Spleen (tissue), 11 donors: ENCODE measurements around the gene PIP5K1B. TPM values are rescaled to one million over a fixed set of nuclear protein-coding genes. Genes with fewer than 3 reads are reported as not detected.

Experiments
- DNase-seq: peaks from one replicate; pipeline ENCODE4 v3.0.0-alpha.2; 2020
- H3K27ac ChIP-seq, 8 donors: fragments of 200-600 bp; sonication (generic) in 7 of 8; 1 replicate in 4 of 8; 2 replicates in 4 of 8; pipeline versions ENCODE4 v1.5.0 to v1.8.0; 2016 to 2021; ENCODE audit warnings: inconsistent platforms in 4 of 8, mild to moderate bottlenecking in 4 of 8, moderate library complexity in 1 of 8
- H3K27me3 ChIP-seq, 7 donors: fragments of 200-600 bp; sonication (generic) in 6 of 7; replicated peaks in 1 of 7; 1 replicate in 4 of 7; 2 replicates in 3 of 7; pipeline versions ENCODE4 v1.5.0 to v1.8.0; 2016 to 2021; ENCODE audit warnings: inconsistent platforms in 3 of 7, mild to moderate bottlenecking in 1 of 7
- H3K36me3 ChIP-seq, 6 donors: fragments of 200-600 bp; sonication (generic) in 5 of 6; 1 replicate in 4 of 6; 2 replicates in 2 of 6; pipeline versions ENCODE4 v1.5.0 to v1.8.0; 2016 to 2021; ENCODE audit warnings: inconsistent platforms in 2 of 6
- H3K4me1 ChIP-seq, 6 donors: fragments of 200-600 bp; sonication (generic) in 5 of 6; 1 replicate in 3 of 6; 2 replicates in 3 of 6; pipeline versions ENCODE4 v1.5.0 to v1.8.0; 2016 to 2021; ENCODE audit warnings: inconsistent platforms in 3 of 6
- H3K4me3 ChIP-seq, 8 donors: fragments of 200-600 bp; sonication (generic) in 7 of 8; 1 replicate in 4 of 8; 2 replicates in 4 of 8; pipeline versions ENCODE4 v1.5.0 to v1.8.0; 2016 to 2021; ENCODE audit warnings: inconsistent platforms in 4 of 8, mild to moderate bottlenecking in 4 of 8, moderate library complexity in 2 of 8
- H3K9me3 ChIP-seq, 8 donors: fragments of 200-600 bp; sonication (generic) in 7 of 8; 1 replicate in 4 of 8; 2 replicates in 4 of 8; pipeline versions ENCODE4 v1.5.0 to v1.8.0; 2016 to 2021; ENCODE audit warnings: inconsistent platforms in 4 of 8
- CTCF ChIP-seq, 11 experiments: fragments of 200-600 bp in 7 of 11; fragments of 450-650 bp in 4 of 11; sonication (generic) in 4 of 11; IDR thresholded peaks in 8 of 11; conservative IDR thresholded peaks in 3 of 11; 1 replicate in 7 of 11; 2 replicates in 4 of 11; pipeline versions ENCODE4 v1.4.0 to v1.8.0; 2016 to 2021; ENCODE audit warnings: antibody characterized with exemption in 11 of 11, inconsistent platforms in 4 of 11, mild to moderate bottlenecking in 1 of 11
- POLR2A ChIP-seq, 3 donors: fragments of 450-650 bp; IDR thresholded peaks; one replicate each; pipeline ENCODE4 v1.5.1; 2017; ENCODE audit warnings: antibody characterized with exemption in 3 of 3, mild to moderate bottlenecking in 1 of 3
- POLR2AphosphoS5 ChIP-seq, 3 donors: sonication (generic); formaldehyde crosslinking; IDR thresholded peaks; one replicate each; pipeline ENCODE4 v1.5.1; 2017; ENCODE audit warnings: antibody characterized with exemption in 3 of 3
- WGBS, 5 donors: extraction: QIAGEN DNeasy Blood & Tissue Kit in 3 of 5; methylation state at CpG; one replicate each; pipeline versions ENCODE4 v1.1.5 to v1.1.7; 2013 to 2018; 5-methylcytosine and 5-hydroxymethylcytosine counted together
- intact Hi-C: fragments of 100-400 bp; cut with DNase I; formaldehyde crosslinking; loops from one replicate; pipeline ENCODE4 v1.15.0; 2023; ENCODE audit warnings: low total_unique reads
- polyA plus RNA-seq, 3 donors: library from polyadenylated mRNA; stranded (reverse); fragments of 200-250 nt; gene quantifications; one replicate each; pipeline ENCODE4 v1.2.1, GENCODE V29; 2013
- small RNA-seq, 4 donors: library from RNA; depleted of rRNA; stranded (forward); fragments of <200 nt; gene quantifications; one replicate each; pipeline ENCODE3, GENCODE V24; 2016
- total RNA-seq, 7 donors: library from RNA; depleted of rRNA in 3 of 7; stranded (reverse); fragments of >200 nt in 3 of 7; fragmentation: NEBNext Ultra II Directional in 4 of 7; extraction: Animal tissue kit (Norgen Biotek cat#: 25700) in 4 of 7; gene quantifications; one replicate each; pipeline versions ENCODE4 v1.1.0 to v1.2.1, GENCODE V29; 2016 to 2021
- donor health status: healthy with polysubstance abuse.
- donor health status: DM: no; HTN: no; CAD: no; lungs with moderate emphysema.
- donor health status: DM: no; HTN: no; CAD: no.
- donor health status: Bipolar disorder and iron deficiency.
- donor health status: healthy.
- donor health status: DM: no; HTN: no; CAD: no.
- donor health status: DM: yes; HTN: yes; CAD: no.

Gene PIP5K1B
- total and polyA plus RNA-seq, 10 donors: 1.5 to 10.3 (median 6.8) TPM

- H3K36me3 ChIP-seq: peaks cover 0 to 77% (median 17%) of the 10 kb centered on the region in 6 donors
- 94 to 100% (median 95%) methylated on average over 2 of the region's 2 CpGs for WGBS, 5 donors
- no peak overlapping the region for H3K27ac ChIP-seq
- no peak overlapping the region for H3K4me3 ChIP-seq
- H3K9me3 ChIP-seq: no peaks in the 10 kb centered on the region
- intact Hi-C loops: no loop called here
- no peaks in the 10 kb centered on the region for H3K4me1 ChIP-seq
- H3K27me3 ChIP-seq: no peaks in the 10 kb centered on the region
- TF ChIP-seq CTCF (IDR thresholded peaks at IDR 0.05 in 8 of 11, conservative IDR thresholded peaks at IDR 0.05 in 3 of 11) (no peak), POLR2AphosphoS5 (IDR thresholded peaks at IDR 0.05) (no peak), POLR2A (IDR thresholded peaks at IDR 0.05) (no peak)
- DNase-seq: no peak
Observed at GRCh38 chr9:69058101-69058500, 353.1 kb downstream of the PIP5K1B start.

Small RNAs within 50 kb of the gene (small RNA-seq; reads per million reads assigned to genes)
- gene RNU6-820P: 0 reads per million in 4 donors

Other genes with a start within 250 kb of the PIP5K1B start
- under 1 TPM in 1 of 7 donors, not detected in 6; 0.85 TPM for gene TMEM252, start 164.4 kb upstream of the PIP5K1B start, total RNA-seq
- not detected for gene TMEM252, start 164.4 kb upstream of the PIP5K1B start, polyA plus RNA-seq